Iris pigment epithelial cell (primary cell): ENCODE measurements around the gene DRC1.
"Not testable (repeated sequence)": the region's sequence is repeated elsewhere in the genome, so short reads cannot be mapped to it uniquely, and the experiment has no call there.

ENCODE experiments used
- DNase-seq: peaks from one replicate; pipeline ENCODE4 v3.0.0-alpha.2; 2011; ENCODE audit warnings: low read depth

Gene DRC1

DNA sequence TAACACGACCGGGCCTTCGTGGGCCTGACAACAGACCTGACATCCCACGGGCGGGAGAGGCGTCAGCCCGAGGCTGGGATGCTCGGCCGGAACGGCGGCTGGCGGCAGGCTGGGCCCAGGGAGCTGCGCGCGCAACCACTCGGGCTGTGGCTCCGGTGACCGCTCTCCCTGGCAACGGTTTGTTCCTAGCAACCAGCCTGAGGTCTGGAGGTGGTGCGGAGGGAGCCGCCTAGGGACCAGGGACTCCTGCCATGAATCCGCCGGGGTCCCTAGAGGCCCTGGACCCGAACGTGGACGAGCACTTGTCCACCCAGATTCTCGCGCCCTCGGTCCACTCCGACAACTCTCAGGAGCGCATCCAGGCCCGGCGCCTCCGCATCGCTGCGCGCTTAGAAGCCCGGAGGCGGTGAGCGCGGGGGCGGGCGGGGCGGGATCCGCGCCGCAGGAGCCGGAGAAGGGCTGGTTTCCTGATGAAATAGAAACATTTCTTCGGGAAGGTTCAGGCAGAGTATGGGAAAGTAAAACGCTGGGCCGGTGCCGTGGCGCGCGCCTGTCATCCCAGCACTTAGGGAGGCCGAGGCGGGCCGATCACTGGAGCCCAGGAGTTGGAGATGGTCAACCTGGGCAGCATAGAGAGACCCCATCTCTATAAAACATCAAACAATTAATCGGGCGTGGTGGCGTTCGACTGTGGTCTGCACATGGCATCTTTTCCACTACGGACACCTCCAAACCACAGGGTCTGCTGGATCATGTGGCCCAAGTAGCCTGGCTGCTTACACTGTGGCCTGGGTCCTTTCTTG lies at the start of gene DRC1:
TSS of gene DRC1 (plus strand) at position 182 of the 803 bp plus-strand sequence. CDS start at position 252, 70 bp downstream.
- DNase-seq: peak; percentile 78

DNA sequence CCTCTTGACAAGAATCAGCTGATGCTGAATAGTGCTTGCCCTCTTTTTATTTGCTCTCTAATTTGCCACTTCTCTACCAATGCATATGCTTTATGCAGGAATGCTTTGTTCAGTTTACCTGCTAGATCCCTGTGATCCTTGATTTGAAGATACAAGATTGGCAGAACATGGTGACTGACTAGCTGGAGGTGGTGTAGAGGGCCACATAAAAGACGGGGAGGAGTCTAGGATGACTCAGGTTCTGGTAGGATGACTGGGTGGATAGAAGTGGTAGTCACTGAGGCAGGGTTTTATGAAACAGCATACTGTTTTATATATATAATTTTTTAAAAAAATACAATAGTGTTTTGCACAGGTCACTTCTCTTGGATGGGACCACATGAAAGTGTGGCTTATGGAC lies 48.8 kb upstream of the DRC1 start:
- peak; percentile 78 for DNase-seq

DNA sequence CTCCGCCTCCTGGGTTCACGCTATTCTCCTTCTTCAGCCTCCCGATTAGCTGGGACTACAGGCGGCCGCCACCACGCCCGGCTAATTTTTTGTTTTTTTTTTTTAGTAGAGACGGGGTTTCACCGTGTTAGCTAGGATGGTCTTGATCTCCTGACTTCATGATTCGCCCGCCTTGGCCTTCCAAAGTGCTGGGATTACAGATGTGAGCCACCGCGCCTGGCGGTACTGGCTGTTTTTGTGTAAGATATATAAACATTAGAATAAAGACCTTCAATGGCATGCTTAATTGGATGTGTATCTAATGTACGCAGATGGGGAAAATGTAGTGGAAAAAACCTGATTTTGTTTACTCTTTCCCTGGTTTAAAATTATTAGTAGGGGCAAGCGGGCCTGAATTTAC lies 47.3 kb upstream of the DRC1 start:
- not testable (repeated sequence) for DNase-seq

DNA sequence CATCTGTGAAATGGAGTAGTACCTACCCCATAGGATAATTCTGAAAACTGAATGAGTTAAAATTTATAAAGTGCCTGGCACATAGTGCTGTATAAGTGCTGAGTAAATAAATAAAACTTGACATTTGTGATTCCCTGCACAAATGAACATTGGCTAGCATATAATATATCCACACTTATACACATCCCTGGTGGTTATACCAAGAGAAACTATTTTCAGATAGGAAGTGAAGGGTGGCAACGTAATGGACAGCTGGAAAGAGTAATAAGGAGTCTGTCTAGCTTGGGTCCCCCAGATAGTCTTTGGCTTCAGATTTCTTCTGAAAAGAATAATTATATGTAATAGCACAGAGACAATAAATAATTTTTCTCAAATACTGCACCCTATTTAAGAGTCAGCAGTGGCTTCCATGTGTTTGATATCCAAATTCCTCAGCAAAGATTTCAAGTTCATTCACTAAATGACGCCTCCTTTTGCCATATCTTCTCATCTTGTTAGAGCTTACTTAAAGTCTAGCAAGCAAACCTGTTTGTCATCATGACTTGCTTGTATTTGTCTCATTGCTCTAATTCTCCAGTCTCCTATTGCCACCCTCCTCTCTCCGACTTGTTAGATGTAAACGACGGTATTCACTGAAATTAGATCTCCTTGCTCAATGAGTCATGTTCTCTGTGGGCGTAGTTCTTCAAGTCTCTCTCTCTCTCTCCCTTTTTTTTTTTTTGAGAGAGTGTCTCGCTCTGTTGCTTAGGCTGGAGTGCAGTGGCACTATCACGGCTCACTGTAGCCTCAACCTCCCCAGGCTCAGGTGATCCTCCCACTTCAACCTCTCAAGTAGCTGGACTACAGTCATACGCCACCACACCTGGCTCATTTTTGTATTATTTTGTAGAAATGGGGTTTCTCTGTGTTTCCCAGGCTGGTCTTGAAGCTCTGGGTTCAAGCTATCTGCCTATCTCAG lies 46.4 kb upstream of the DRC1 start:
- DNase-seq: peak; percentile 98

- no peak for DNase-seq
Measured at GRCh38 chr2:26356111-26356510, 45.6 kb upstream of the DRC1 start.

GRCh38 chr2:26356771-26357170 lies 44.9 kb upstream of the DRC1 start:
- DNase-seq: peak; percentile 29

GRCh38 chr2:26359886-26360473 lies 41.7 kb upstream of the DRC1 start:
- no peak for DNase-seq

DNA sequence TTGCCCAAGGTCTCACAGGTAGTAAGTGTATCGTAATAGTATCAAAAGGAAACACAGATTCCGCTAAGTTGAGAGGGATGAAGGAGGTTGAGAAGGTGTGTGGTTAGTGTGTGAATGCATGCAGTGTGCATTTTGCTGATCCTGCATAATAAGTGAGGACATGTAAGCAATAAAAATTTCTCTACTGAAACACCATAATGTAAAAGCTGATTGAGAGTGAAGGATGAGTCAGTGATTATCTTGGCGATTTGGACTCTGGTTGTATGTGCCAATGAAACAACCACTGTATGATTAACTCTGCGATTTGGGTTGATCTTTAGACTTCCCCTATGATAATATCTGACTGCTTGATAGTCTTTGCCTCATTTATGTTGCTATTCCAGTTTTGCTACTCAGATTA lies 38.4 kb upstream of the DRC1 start:
- peak; percentile 66 for DNase-seq

DNA sequence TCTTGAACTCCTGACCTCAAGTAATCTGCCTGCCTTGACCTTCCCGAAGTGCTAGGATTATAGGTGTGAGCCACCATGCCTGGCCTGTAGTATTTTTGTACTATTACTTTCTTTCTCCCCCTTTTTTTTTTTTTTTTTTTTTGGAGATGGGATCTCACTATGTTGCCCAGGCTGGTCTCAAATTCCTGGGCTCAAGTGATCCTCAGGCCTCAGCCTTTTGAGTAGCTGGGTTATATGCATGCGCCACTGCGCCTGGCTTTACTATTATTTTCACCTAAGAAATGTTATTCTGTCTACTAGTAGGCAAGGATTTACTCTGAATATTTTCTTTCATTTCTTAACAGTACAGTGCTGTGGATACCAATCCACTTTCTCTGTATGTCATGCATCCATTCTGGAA lies 37.8 kb upstream of the DRC1 start:
- DNase-seq: no peak

- no peak for DNase-seq
Measured at GRCh38 chr2:26364669-26365068, 37.1 kb upstream of the DRC1 start.

GRCh38 chr2:26366957-26367356 lies 34.8 kb upstream of the DRC1 start:
- no peak for DNase-seq

DNA sequence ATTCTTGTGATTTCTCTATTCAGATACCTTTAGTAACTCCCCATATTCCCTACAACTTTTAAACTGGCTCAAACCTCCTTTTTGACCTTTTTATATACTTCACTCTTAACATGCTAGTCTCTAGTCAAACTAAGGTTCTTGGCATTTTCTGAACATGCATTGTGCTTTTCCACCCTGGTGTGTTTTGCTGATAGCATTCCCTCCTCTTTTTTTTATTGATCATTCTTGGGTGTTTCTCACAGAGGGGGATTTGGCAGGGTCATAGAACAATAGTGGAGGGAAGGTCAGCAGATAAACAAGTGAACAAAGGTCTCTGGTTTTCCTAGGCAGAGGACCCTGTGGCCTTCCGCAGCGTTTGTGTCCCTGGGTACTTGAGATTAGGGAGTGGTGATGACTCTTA lies 32.1 kb upstream of the DRC1 start:
- DNase-seq: not testable (repeated sequence)

- not testable (repeated sequence) for DNase-seq
Measured at GRCh38 chr2:26370909-26371308, 30.8 kb upstream of the DRC1 start.

GRCh38 chr2:26376799-26377198 lies 24.9 kb upstream of the DRC1 start:
- no peak for DNase-seq

DNA sequence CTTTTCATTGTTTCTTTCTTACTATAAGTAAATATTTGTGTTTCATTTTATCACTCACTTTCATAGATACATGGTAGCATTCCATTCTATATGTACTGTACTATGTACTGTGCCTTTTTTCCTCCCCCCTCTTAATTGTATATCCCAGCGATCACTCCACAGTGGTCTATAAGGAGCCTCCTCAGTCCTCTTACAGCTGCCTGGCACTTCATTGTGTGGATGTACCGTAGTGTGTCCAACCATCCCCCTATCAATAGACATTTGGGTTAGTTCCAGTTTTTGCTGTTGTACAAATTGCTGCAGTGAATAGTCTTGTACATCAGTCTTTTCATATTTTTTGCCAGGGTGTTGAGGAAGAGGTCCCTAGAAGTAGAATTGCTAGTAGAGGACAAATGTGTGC lies 21.4 kb upstream of the DRC1 start:
- DNase-seq: no peak

DNA sequence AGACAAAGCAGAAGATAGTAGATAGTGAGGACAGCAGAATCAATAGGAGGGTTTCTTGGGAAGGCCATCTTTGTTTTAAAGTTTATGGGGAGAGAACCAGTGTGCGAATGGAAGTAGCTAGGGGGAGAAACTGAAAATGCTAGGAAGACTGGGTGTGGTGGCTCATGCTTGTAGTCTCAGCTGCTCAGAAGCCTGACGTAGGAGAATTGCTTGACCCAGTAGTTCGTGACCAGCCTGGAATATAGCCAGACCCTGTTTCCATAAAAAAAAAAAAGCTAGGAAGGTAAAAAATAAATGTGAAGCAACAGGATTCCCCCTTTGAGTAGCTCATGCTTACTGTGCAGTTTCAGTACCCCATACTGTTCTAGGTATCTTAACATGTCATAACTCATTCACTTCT lies 19.2 kb upstream of the DRC1 start:
- DNase-seq: no peak

DNA sequence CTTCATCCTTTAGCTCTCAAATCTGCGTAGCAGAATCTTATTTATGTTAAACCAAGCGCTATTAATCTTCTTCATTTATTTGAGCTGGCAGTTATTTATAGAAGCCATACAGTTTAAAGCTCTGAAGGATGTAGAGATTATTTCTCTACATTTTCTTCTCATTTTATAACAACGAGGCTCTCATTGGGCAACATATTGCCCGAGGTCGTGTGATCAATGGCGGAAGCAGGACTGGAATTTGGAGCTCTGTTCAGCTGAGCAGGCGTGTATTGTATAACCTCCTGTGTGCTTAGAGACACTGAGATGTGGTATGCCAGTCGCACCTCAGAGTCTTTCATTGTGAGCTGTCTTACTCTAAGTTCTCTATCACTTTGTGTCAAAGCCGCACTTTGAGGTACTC lies 17.5 kb upstream of the DRC1 start:
- no peak for DNase-seq

- no peak for DNase-seq
Measured at GRCh38 chr2:26384597-26384996, 17.1 kb upstream of the DRC1 start.

DNA sequence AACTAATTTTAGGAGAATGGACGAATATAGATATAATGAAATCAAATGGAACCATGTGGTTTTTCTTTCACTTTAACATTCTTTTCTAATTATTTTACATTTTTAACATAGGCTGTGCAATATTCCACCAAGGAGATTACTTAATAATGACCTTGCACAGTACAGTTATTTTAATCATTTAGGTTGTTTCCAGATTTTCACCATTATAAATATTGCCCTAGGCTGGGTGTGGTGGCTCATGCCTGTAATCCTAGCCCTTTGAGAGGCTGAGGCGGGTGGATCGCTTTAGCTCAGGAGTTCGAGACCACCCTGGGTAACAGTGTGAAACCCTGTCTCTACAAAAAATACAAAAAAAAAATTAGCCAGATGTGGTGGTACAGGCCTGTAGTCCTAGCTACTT lies 14.5 kb upstream of the DRC1 start:
- DNase-seq: no peak

DNA sequence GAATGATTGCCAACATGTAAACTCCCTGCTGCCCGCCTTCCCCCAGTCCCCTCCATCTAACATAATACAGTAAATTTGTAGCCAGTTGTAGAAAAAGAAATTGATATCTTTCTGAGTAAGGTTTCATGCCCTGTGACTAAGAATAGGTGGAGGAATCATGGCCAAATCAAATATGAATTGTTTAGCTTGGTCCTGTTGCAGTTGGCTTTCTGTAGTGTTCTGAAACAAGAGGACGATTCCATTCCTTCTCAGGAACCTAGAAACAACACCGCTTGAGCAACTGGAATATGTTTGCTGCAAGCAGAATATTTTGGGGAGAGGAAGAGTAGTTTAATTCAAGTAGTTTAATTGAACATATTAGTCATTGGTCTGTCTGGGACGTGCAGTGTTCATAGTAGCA lies 7.0 kb upstream of the DRC1 start:
- DNase-seq: no peak

- no peak for DNase-seq
Measured at GRCh38 chr2:26395394-26395793, 6.3 kb upstream of the DRC1 start.

GRCh38 chr2:26396734-26397298 lies 4.9 kb upstream of the DRC1 start:
- DNase-seq: no peak
